NT2/D1 (cell line): ENCODE data around the gene HHLA2.

Experiments
- SUZ12 ChIP-seq: IDR thresholded peaks from 2 replicates; pipeline ENCODE4 v1.6.1; 2011; ENCODE audit not compliant: insufficient read length, insufficient read depth; ENCODE audit errors: extremely low read depth
- YY1 ChIP-seq: IDR thresholded peaks from 2 replicates; pipeline ENCODE4 v1.6.1; 2011; ENCODE audit not compliant: insufficient read length, insufficient read depth
- ZNF274 ChIP-seq: IDR thresholded peaks from 2 replicates; pipeline ENCODE4 v1.6.1; 2011; ENCODE audit warnings: mild to moderate bottlenecking, low read depth, low read length

- TF ChIP-seq YY1 (no peak), SUZ12 (no peak), ZNF274 (no peak)
These were observed 33.6 kb downstream of the HHLA2 start for GRCh38 chr3:108329947-108330346.
